ENCODE results near the gene ACSM2B. TPM values are rescaled to one million over a fixed set of nuclear protein-coding genes. Genes with fewer than 3 reads are reported as not detected.
"Not testable (repeated sequence)": the region's sequence is repeated elsewhere in the genome, so short reads cannot be mapped to it uniquely, and the experiment has no call there.

Gene ACSM2B
- total RNA-seq, 1 donor from 2014 or later, result not detected

DNA sequence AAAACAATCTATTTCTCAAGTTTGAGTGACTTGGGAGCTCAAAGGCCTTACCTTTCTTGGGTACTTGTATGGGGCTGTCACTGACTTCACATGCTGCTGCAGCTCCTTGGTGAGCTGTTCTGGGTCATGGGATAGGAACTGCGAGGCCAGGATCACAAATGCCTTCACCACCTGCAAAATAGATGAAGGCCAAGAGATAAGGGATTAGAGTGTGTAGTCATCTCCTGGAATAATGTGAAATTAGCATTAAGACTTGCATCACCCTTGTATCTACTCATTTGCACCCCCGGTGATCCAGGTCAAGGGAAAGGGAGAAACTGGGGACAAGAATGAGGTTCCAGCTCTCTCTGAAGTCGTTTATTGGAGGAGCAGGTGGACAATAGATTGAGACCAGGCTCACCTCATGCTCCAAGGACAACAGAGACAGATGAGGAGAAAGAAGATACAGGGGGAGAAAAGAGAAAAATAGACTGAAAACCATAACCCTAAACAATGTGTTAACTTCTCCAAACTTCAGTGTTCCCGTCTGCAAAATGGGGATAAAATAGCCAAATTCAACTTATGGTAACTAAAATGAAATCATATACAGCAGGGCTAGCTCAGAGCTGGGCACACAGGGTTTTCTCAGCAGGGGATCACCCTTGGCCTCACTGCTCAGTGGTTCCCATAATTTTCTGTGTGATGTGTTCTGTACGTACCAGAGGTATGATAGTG lies 35.4 kb downstream of the ACSM2B start:
- H3K4me1 Mint-ChIP-seq (ENCODE audit: low read depth); H3K36me3 Mint-ChIP-seq (ENCODE audit: insufficient read depth): not testable (repeated sequence)

DNA sequence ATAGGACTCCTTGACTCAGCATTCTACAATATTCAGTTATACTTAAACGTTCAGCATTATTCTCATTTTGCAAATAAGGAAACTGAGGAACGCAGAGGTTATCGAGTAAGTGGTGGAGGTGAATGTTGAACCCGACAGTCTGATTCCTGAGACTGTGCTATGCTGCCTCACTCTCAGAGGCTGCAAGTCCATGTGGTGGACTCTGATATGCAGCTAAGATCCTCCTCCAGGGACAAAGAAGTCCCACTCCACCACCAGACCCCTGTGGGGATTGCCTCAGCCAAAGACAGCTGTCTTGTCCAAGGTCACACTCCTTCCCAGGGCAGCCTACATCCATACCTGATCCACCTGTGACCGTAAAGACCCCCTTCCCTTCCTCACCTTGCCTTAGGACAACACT lies 37.5 kb downstream of the ACSM2B start:
- H3K36me3 Mint-ChIP-seq (ENCODE audit: insufficient read depth), result no peaks in the 10 kb centered on the region
- H3K27me3 Mint-ChIP-seq, result peaks cover 7% of the 10 kb centered on the region
- TF ChIP-seq, protein P1, sequence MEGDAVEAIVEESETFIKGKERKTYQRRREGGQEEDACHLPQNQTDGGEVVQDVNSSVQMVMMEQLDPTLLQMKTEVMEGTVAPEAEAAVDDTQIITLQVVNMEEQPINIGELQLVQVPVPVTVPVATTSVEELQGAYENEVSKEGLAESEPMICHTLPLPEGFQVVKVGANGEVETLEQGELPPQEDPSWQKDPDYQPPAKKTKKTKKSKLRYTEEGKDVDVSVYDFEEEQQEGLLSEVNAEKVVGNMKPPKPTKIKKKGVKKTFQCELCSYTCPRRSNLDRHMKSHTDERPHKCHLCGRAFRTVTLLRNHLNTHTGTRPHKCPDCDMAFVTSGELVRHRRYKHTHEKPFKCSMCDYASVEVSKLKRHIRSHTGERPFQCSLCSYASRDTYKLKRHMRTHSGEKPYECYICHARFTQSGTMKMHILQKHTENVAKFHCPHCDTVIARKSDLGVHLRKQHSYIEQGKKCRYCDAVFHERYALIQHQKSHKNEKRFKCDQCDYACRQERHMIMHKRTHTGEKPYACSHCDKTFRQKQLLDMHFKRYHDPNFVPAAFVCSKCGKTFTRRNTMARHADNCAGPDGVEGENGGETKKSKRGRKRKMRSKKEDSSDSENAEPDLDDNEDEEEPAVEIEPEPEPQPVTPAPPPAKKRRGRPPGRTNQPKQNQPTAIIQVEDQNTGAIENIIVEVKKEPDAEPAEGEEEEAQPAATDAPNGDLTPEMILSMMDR (IDR thresholded peaks at IDR 0.05; ENCODE audit: unreplicated experiment), result no peak
- H3K4me1 Mint-ChIP-seq (ENCODE audit: low read depth), result no peaks in the 10 kb centered on the region
- DNase-seq (ENCODE audit: low spot score, unreplicated experiment), result no peak
- H3K27ac Mint-ChIP-seq, result no peak overlapping the region
- H3K9me3 Mint-ChIP-seq (ENCODE audit: low read depth), result no peaks in the 10 kb centered on the region
- no peak overlapping the region for H3K4me3 Mint-ChIP-seq (ENCODE audit: low read depth)

More for the DNA sequence above, 35.4 kb downstream of the ACSM2B start:
- peaks cover 13% of the 10 kb centered on the region for H3K27me3 Mint-ChIP-seq
- not testable (repeated sequence) for DNase-seq (ENCODE audit: low spot score, unreplicated experiment); H3K27ac Mint-ChIP-seq; H3K9me3 Mint-ChIP-seq (ENCODE audit: low read depth); H3K4me3 Mint-ChIP-seq (ENCODE audit: low read depth)

GRCh38 chr16:20538181-20538580 lies 38.0 kb downstream of the ACSM2B start:
- H3K4me1 Mint-ChIP-seq (ENCODE audit: low read depth), result no peaks in the 10 kb centered on the region
- H3K4me3 Mint-ChIP-seq (ENCODE audit: low read depth), result no peak overlapping the region
- H3K27me3 Mint-ChIP-seq, result peaks cover 7% of the 10 kb centered on the region
- H3K27ac Mint-ChIP-seq, result no peak overlapping the region
- no peaks in the 10 kb centered on the region for H3K9me3 Mint-ChIP-seq (ENCODE audit: low read depth)
- TF ChIP-seq, protein P1 (IDR thresholded peaks at IDR 0.05; ENCODE audit: unreplicated experiment), result no peak
- H3K36me3 Mint-ChIP-seq (ENCODE audit: insufficient read depth), result no peaks in the 10 kb centered on the region
- DNase-seq (ENCODE audit: low spot score, unreplicated experiment), result no peak

- not testable (repeated sequence) for H3K9me3 Mint-ChIP-seq (ENCODE audit: low read depth); H3K4me3 Mint-ChIP-seq (ENCODE audit: low read depth); H3K4me1 Mint-ChIP-seq (ENCODE audit: low read depth); H3K27ac Mint-ChIP-seq; DNase-seq (ENCODE audit: low spot score, unreplicated experiment); H3K27me3 Mint-ChIP-seq; H3K36me3 Mint-ChIP-seq (ENCODE audit: insufficient read depth)
Measured at GRCh38 chr16:20536669-20537068, 39.5 kb downstream of the ACSM2B start.

DNA sequence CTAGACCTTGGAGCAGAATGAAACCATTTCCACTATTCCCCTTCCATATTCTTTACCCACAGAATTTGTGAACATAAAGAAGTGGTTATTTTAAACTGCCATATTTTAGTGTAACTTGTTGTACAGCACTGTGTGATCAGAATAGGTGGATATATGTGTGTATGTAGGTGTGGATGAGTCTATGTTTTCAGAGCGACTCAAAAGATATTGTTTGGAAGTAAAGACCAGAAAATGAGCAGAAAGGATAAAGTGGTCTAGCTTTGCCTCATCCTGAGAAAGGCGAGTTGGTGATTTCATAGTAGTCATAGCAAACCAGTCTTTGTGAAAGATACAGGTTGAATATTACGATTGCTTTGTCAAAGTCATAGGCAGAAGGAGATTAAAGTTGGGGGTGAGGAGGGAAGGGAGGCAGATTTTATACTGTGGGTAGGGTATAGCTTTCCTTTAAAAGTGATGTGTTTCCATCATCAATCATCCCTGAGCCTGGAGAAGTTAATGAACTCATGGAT lies 43.8 kb downstream of the ACSM2B start:
- H3K4me1 Mint-ChIP-seq (ENCODE audit: low read depth); H3K4me3 Mint-ChIP-seq (ENCODE audit: low read depth); H3K27ac Mint-ChIP-seq; H3K27me3 Mint-ChIP-seq; H3K36me3 Mint-ChIP-seq (ENCODE audit: insufficient read depth); DNase-seq (ENCODE audit: low spot score, unreplicated experiment); H3K9me3 Mint-ChIP-seq (ENCODE audit: low read depth): not testable (repeated sequence)

- not testable (repeated sequence) for H3K27me3 Mint-ChIP-seq; H3K27ac Mint-ChIP-seq; H3K4me1 Mint-ChIP-seq (ENCODE audit: low read depth); DNase-seq (ENCODE audit: low spot score, unreplicated experiment); H3K36me3 Mint-ChIP-seq (ENCODE audit: insufficient read depth); H3K4me3 Mint-ChIP-seq (ENCODE audit: low read depth); H3K9me3 Mint-ChIP-seq (ENCODE audit: low read depth)
Measured at GRCh38 chr16:20531795-20532194, 44.4 kb downstream of the ACSM2B start.

DNA sequence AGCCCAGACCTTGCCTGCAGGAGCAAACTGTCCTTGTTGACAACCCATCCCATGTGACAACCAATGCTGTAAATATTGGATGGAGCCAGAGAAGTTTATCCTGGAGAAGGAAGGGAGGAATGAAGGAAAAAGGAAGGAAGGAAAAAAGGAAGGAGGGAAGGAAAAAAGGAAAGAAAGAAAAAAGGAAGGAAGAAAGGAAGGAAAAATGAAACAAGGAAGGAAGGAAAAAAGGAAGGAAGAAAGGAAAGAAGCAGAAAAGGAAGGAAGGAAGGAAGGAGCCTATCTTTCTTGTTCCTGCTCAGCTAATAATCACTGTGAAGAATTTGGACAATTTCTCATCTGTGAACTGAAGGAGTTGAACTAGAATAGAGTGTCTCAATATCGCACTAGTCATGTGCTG lies 56.1 kb downstream of the ACSM2B start:
- Mint-ChIP-seq H3K4me3 (ENCODE audit: low read depth) (no peak overlapping the region), H3K36me3 (ENCODE audit: insufficient read depth) (no peaks in the 10 kb centered on the region), H3K27me3 (no peaks in the 10 kb centered on the region), H3K27ac (no peak overlapping the region), H3K4me1 (ENCODE audit: low read depth) (no peaks in the 10 kb centered on the region), H3K9me3 (ENCODE audit: low read depth) (peaks cover 27% of the 10 kb centered on the region)
- DNase-seq (ENCODE audit: low spot score, unreplicated experiment), result no peak
- TF ChIP-seq, protein P1 (IDR thresholded peaks at IDR 0.05; ENCODE audit: unreplicated experiment), result no peak

Measured in progenitor cell of endocrine pancreas (in vitro differentiated cells).